ENCODE data around the gene ATXN7L1. TPM values are rescaled to one million over a fixed set of nuclear protein-coding genes. Genes with fewer than 3 reads are reported as not detected.

Gene ATXN7L1
- total and polyA plus RNA-seq, 2 of the 13 experiments (the other 11 are each of a cell fraction or from before 2014, with no cell fraction given): 4.1 to 7.8 TPM

GRCh38 chr7:105643851-105644250, 232.5 kb downstream of the ATXN7L1 start (continued):
- TF ChIP-seq AKNA (CRISPR knock-in tag; IDR thresholded peaks at IDR 0.05; ENCODE audit: borderline replicate concordance) (no peak), ZKSCAN1 (IDR thresholded peaks at IDR 0.05; ENCODE audit: low read length) (no peak), BCL3 (CRISPR knock-in tag; IDR thresholded peaks at IDR 0.05) (no peak), SNRNP70 (IDR thresholded peaks at IDR 0.05; ENCODE audit: low read depth, low read length) (no peak), FLYWCH1 (CRISPR knock-in tag; IDR thresholded peaks at IDR 0.05) (no peak), ZNF441 (CRISPR knock-in tag; IDR thresholded peaks at IDR 0.05; ENCODE audit: borderline replicate concordance) (no peak), MLXIP (CRISPR knock-in tag; IDR thresholded peaks at IDR 0.05; ENCODE audit: borderline replicate concordance) (no peak), ZNF350 (CRISPR knock-in tag; IDR thresholded peaks at IDR 0.05; ENCODE audit: borderline replicate concordance, low read depth) (no peak), ARNT (IDR thresholded peaks at IDR 0.05) (no peak), TP53 (CRISPR knock-in tag; conservative IDR thresholded peaks at IDR 0.05) (no peak), KLF15 (CRISPR knock-in tag; IDR thresholded peaks at IDR 0.05; ENCODE audit: borderline replicate concordance) (no peak), ZNF710 (CRISPR knock-in tag; IDR thresholded peaks at IDR 0.05; ENCODE audit: borderline replicate concordance) (no peak)
